Measurements from ENCODE around the gene MASP2.

MASP2 gene

GRCh38 chr1:10987840-10988417 lies 59.1 kb downstream of the MASP2 start:
- DNase-seq, result no peak

- no peak for DNase-seq
Measured at GRCh38 chr1:10986525-10986890, 60.5 kb downstream of the MASP2 start.

- DNase-seq, result no peak
Measured at GRCh38 chr1:10980841-10981727, 66.0 kb downstream of the MASP2 start.

- DNase-seq, result no peak
Measured at GRCh38 chr1:10980094-10980577, 66.9 kb downstream of the MASP2 start.

GRCh38 chr1:10979483-10979920 lies 67.5 kb downstream of the MASP2 start:
- no peak for DNase-seq

GRCh38 chr1:10978719-10979118 lies 68.3 kb downstream of the MASP2 start:
- no peak for DNase-seq

All from activated CD4-positive, alpha-beta T cell treated with anti-CD3 and anti-CD28 coated beads for 1 hour (primary cell).